ENCODE data around the gene MAD1L1.

- TF ChIP-seq POLR2A (IDR thresholded peaks at IDR 0.05) (no peak), CTCF (IDR thresholded peaks at IDR 0.05) (no peak)
Observed at GRCh38 chr7:1996816-1997215, 235.9 kb downstream of the MAD1L1 start.
